ENCODE data around the gene SNX22.

- no peak for TF ChIP-seq POLR2AphosphoS5 (IDR thresholded peaks at IDR 0.05; ENCODE audit: low read depth, low read length)
- no peak for TF ChIP-seq REST (IDR thresholded peaks at IDR 0.05; ENCODE audit: insufficient read depth in 1 of 2, low read depth in 2 of 2, low read length in 2 of 2)
Measured at GRCh38 chr15:64182859-64183370, 31.4 kb downstream of the SNX22 start.

All from PFSK-1 (cell line).